Endodermal cell (in vitro differentiated cells): Measurements from ENCODE around the gene CEP128. TPM values are rescaled to one million over a fixed set of nuclear protein-coding genes. Genes with fewer than 3 reads are reported as not detected.

ENCODE experiments used
- DNase-seq: peaks from one replicate; pipeline ENCODE4 v3.0.0-alpha.2; 2017
- H3K27ac ChIP-seq: 2 replicates; pipeline ENCODE4 v1.5.1; 2013; ENCODE audit warnings: mild to moderate bottlenecking, low read depth, low read length, moderate library complexity
- H3K27me3 ChIP-seq: 2 replicates; pipeline ENCODE4 v1.6.1; 2013; ENCODE audit warnings: mild to moderate bottlenecking, low read length, moderate library complexity; ENCODE audit not compliant: insufficient read depth, control insufficient read depth, poor library complexity, severe bottlenecking
- H3K36me3 ChIP-seq: 2 replicates; pipeline ENCODE4 v1.7.0; 2013; ENCODE audit warnings: mild to moderate bottlenecking, low read length, moderate library complexity; ENCODE audit not compliant: control insufficient read depth, insufficient read depth
- H3K4me1 ChIP-seq: one replicate; pipeline ENCODE4 v1.7.0; 2013; ENCODE audit warnings: low read length; ENCODE audit not compliant: control insufficient read depth, insufficient read depth
- H3K4me3 ChIP-seq: 2 replicates; pipeline ENCODE4 v1.5.1; 2013; ENCODE audit warnings: mild to moderate bottlenecking, low read length, moderate library complexity
- H3K9ac ChIP-seq: 2 replicates; pipeline ENCODE4 v1.6.1; 2013; ENCODE audit warnings: mild to moderate bottlenecking, low read length, moderate library complexity; ENCODE audit not compliant: poor library complexity, severe bottlenecking; ENCODE audit errors: extremely low read depth
- H3K9me3 ChIP-seq: 2 replicates; pipeline ENCODE4 v1.6.1; 2013; ENCODE audit warnings: mild to moderate bottlenecking, low read length, moderate library complexity; ENCODE audit not compliant: control insufficient read depth
- H3K27ac Mint-ChIP-seq: 2 replicates; pipeline ENCODE4 v1.8.0; 2020; ENCODE audit warnings: mixed read lengths
- H3K27me3 Mint-ChIP-seq: 2 replicates; pipeline ENCODE4 v1.8.0; 2021; ENCODE audit warnings: mild to moderate bottlenecking, mixed read lengths; ENCODE audit not compliant: insufficient read depth
- H3K36me3 Mint-ChIP-seq: 2 replicates; pipeline ENCODE4 v1.8.0; 2020; ENCODE audit warnings: low read depth, mixed read lengths
- H3K4me1 Mint-ChIP-seq: 2 replicates; pipeline ENCODE4 v1.8.0; 2020; ENCODE audit warnings: mixed read lengths
- H3K4me3 Mint-ChIP-seq: 2 replicates; pipeline ENCODE4 v1.8.0; 2020; ENCODE audit warnings: mild to moderate bottlenecking, moderate library complexity, mixed read lengths
- H3K9me3 Mint-ChIP-seq: 2 replicates; pipeline ENCODE4 v1.8.0; 2020; ENCODE audit warnings: mild to moderate bottlenecking, mixed read lengths
- WGBS, 2 experiments: methylation state at CpG; one replicate each; pipeline versions ENCODE4 v1.1.5 to v1.1.7; 2013; ENCODE audit warnings: missing lambda C conversion rate in 2 of 2, mixed read lengths in 1 of 2; ENCODE audit not compliant: insufficient coverage in 1 of 2, insufficient read length in 1 of 2; 5-methylcytosine and 5-hydroxymethylcytosine counted together
- total RNA-seq, 2 donors: library from RNA; stranded (reverse); fragmentation: NEBNext Ultra II Directional in 1 of 2; extraction: Animal tissue kit (Norgen Biotek cat#: 25700) in 1 of 2; gene quantifications; 2 replicates in 1 of 2; 3 replicates in 1 of 2; pipeline ENCODE4 v1.2.1, GENCODE V29; 2021
- TF ChIP-seq, protein P1 (sequence below): fragments of 200-600 bp; sonication (generic); conservative IDR thresholded peaks from 2 replicates; pipeline ENCODE4 v1.5.0; 2021; ENCODE audit warnings: antibody characterized with exemption, mild to moderate bottlenecking

CEP128 gene
- total RNA-seq, 2 donors from 2014 or later = 21.6 to 29.0 TPM

DNA sequence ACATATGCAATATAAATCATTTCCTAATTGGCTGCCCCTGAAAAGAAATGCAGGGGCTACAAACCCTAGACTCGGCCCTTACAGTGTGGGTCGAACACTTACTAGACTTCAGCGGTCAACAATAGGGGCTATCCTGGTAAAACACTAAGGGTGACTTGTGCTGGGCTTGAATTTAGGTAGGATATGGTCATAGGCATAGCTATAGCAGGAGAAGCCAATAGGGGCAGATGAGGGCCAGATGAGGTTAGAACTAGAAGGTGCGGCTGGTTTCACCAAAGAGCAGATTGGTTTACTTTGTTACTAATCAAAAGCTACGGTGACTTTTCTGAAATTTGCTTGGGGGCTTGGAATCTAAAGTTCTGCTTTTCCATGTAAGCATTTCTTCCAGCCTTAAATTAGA lies 447.9 kb downstream of the CEP128 start:
- Mint-ChIP-seq H3K27me3 (no peaks in the 10 kb centered on the region), H3K4me1 (peaks cover 6% of the 10 kb centered on the region), H3K36me3 (no peaks in the 10 kb centered on the region), H3K27ac (no peak overlapping the region), H3K9me3 (no peaks in the 10 kb centered on the region), H3K4me3 (no peak overlapping the region)
- H3K27me3 ChIP-seq = no peaks in the 10 kb centered on the region
- no peaks in the 10 kb centered on the region for H3K9me3 ChIP-seq
- no peak overlapping the region for H3K9ac ChIP-seq
- 96 to 97% methylated on average over 5 of the region's 5 CpGs for WGBS, 2 experiments
- no peaks in the 10 kb centered on the region for H3K36me3 ChIP-seq
- no peak for DNase-seq
- TF ChIP-seq, protein P1, sequence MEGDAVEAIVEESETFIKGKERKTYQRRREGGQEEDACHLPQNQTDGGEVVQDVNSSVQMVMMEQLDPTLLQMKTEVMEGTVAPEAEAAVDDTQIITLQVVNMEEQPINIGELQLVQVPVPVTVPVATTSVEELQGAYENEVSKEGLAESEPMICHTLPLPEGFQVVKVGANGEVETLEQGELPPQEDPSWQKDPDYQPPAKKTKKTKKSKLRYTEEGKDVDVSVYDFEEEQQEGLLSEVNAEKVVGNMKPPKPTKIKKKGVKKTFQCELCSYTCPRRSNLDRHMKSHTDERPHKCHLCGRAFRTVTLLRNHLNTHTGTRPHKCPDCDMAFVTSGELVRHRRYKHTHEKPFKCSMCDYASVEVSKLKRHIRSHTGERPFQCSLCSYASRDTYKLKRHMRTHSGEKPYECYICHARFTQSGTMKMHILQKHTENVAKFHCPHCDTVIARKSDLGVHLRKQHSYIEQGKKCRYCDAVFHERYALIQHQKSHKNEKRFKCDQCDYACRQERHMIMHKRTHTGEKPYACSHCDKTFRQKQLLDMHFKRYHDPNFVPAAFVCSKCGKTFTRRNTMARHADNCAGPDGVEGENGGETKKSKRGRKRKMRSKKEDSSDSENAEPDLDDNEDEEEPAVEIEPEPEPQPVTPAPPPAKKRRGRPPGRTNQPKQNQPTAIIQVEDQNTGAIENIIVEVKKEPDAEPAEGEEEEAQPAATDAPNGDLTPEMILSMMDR = peak; percentile 27
- no peak overlapping the region for H3K4me3 ChIP-seq
- no peak overlapping the region for H3K27ac ChIP-seq
- no peaks in the 10 kb centered on the region for H3K4me1 ChIP-seq

DNA sequence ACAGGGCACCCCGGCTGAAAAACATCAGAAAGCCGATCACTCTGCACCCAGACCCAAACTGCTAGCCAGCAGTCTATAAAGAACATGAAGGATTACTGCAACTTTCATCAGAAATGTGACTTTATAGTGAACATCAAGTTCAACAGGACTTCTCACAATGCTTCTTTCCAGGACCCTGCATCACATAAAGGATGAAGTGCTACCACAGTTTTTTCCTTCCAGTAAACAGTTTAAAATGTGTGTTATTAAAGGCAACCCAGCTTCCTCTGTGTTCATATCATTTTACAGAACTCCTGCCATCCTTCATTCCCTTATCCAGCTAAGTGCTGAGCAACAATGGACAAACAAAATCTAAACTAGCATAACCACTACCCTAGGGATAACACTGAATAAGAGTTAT lies 449.9 kb downstream of the CEP128 start:
- no peak for DNase-seq
- Histone ChIP-seq H3K9me3 (no peaks in the 10 kb centered on the region), H3K27ac (no peak overlapping the region), H3K4me3 (no peak overlapping the region), H3K4me1 (no peaks in the 10 kb centered on the region), H3K36me3 (no peaks in the 10 kb centered on the region), H3K9ac (no peak overlapping the region), H3K27me3 (no peaks in the 10 kb centered on the region)
- H3K27me3 Mint-ChIP-seq = peaks cover 3% of the 10 kb centered on the region
- H3K36me3 Mint-ChIP-seq = no peaks in the 10 kb centered on the region
- peaks cover 4% of the 10 kb centered on the region for H3K9me3 Mint-ChIP-seq
- no peak overlapping the region for H3K27ac Mint-ChIP-seq
- TF ChIP-seq, protein P1 = no peak
- no peak overlapping the region for H3K4me3 Mint-ChIP-seq
- H3K4me1 Mint-ChIP-seq = peaks cover 6% of the 10 kb centered on the region
- 89 to 92% methylated on average over 2 of the region's 2 CpGs for WGBS, 2 experiments

DNA sequence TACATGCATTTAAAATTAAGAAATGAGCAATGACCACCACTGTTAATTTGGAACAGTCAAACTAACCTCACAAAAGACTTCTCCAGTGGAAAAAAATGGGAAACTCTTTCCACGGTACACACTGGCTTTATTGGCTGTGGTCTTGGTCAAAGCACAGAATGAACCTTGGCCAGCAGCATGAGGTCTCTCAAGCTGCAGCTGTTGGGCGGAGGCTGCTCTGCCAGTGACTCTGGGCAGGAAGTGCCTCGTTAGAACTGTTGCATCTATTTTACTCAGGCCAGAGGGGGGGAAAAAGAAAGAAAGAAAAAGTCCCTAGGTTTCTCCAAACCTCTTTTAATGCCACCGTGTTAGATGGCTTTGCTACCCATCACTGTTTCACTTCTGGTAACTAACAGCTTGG lies 450.4 kb downstream of the CEP128 start:
- Mint-ChIP-seq H3K4me1 (peaks cover 6% of the 10 kb centered on the region), H3K27me3 (peaks cover 3% of the 10 kb centered on the region), H3K4me3 (no peak overlapping the region), H3K9me3 (peaks cover 4% of the 10 kb centered on the region), H3K36me3 (no peaks in the 10 kb centered on the region), H3K27ac (no peak overlapping the region)
- TF ChIP-seq, protein P1 = no peak
- peak; percentile 69 for DNase-seq
- 64 to 67% methylated on average over 1 to 4 of the region's 4 CpGs for WGBS, 2 experiments
- Histone ChIP-seq H3K27me3 (no peaks in the 10 kb centered on the region), H3K4me3 (no peak overlapping the region), H3K4me1 (no peaks in the 10 kb centered on the region), H3K9me3 (no peaks in the 10 kb centered on the region), H3K9ac (no peak overlapping the region), H3K36me3 (no peaks in the 10 kb centered on the region), H3K27ac (no peak overlapping the region)
